Smooth muscle cell (in vitro differentiated cells): ENCODE measurements around the gene LYPD4. TPM values are rescaled to one million over a fixed set of nuclear protein-coding genes. Genes with fewer than 3 reads are reported as not detected.

ENCODE experiments used
- DNase-seq: peaks from one replicate; lab custom pipeline; 2025; ENCODE audit not compliant: unreplicated experiment; lab: John Stamatoyannopoulos, UW
- H2AFZ ChIP-seq: fragments of 200-600 bp; sonication (generic); 2 replicates; pipeline ENCODE4 v1.6.0; 2016; ENCODE audit warnings: antibody characterized with exemption, low read depth, mild to moderate bottlenecking
- H3F3A ChIP-seq: fragments of 200-600 bp; sonication (generic); 2 replicates; pipeline ENCODE4 v1.6.0; 2017; ENCODE audit warnings: antibody characterized with exemption, low read depth
- H3K27ac ChIP-seq: fragments of 200-600 bp; sonication (generic); 2 replicates; pipeline ENCODE4 v1.5.1; 2016; ENCODE audit warnings: low read depth, mild to moderate bottlenecking
- H3K27me3 ChIP-seq: fragments of 200-600 bp; sonication (generic); 2 replicates; pipeline ENCODE4 v1.6.1; 2016; ENCODE audit warnings: low read depth, mild to moderate bottlenecking
- H3K36me3 ChIP-seq: fragments of 200-600 bp; sonication (generic); 2 replicates; pipeline ENCODE4 v1.5.1; 2016; ENCODE audit warnings: low read depth
- H3K4me1 ChIP-seq: fragments of 200-600 bp; sonication (generic); 2 replicates; pipeline ENCODE4 v1.5.1; 2016; ENCODE audit warnings: low read depth
- H3K4me2 ChIP-seq: fragments of 200-600 bp; sonication (generic); 2 replicates; pipeline ENCODE4 v1.6.0; 2016; ENCODE audit warnings: mild to moderate bottlenecking
- H3K4me3 ChIP-seq: fragments of 200-600 bp; sonication (generic); 2 replicates; pipeline ENCODE4 v1.5.1; 2016; ENCODE audit warnings: mild to moderate bottlenecking
- H3K79me2 ChIP-seq: fragments of 200-600 bp; sonication (generic); 2 replicates; pipeline ENCODE4 v1.6.0; 2016; ENCODE audit warnings: low read depth, mild to moderate bottlenecking
- H3K9ac ChIP-seq: fragments of 200-600 bp; sonication (generic); 2 replicates; pipeline ENCODE4 v1.6.0; 2016; ENCODE audit warnings: low read depth
- H3K9me3 ChIP-seq: fragments of 200-600 bp; sonication (generic); replicated peaks from 2 replicates; pipeline ENCODE4 v1.5.1; 2016; ENCODE audit warnings: low read depth
- H4K20me1 ChIP-seq: fragments of 200-600 bp; sonication (generic); 2 replicates; pipeline ENCODE4 v1.6.0; 2016; ENCODE audit warnings: low read depth
- CTCF ChIP-seq: fragments of 200-600 bp; sonication (generic); IDR thresholded peaks from 2 replicates; pipeline ENCODE4 v1.5.1; 2017; ENCODE audit warnings: borderline replicate concordance, mild to moderate bottlenecking, antibody characterized with exemption; ENCODE audit not compliant: insufficient read depth, poor library complexity, severe bottlenecking
- WGBS: methylation state at CpG from one replicate; pipeline ENCODE4 v1.1.7; 2016; ENCODE audit warnings: low lambda C conversion rate; 5-methylcytosine and 5-hydroxymethylcytosine counted together
- polyA plus RNA-seq: library from polyadenylated mRNA; unstranded; fragments of >200 nt; fragmentation: Nextera tagmentation; extraction: Ambion mirVana; gene quantifications from 2 replicates; pipeline ENCODE4 v1.2.1, GENCODE V29; 2016
- total RNA-seq: library from RNA; depleted of rRNA; stranded (reverse); fragments of >200 nt; gene quantifications from 2 replicates; pipeline ENCODE4 v1.2.3, GENCODE V29; 2014

Gene LYPD4
- total and polyA plus RNA-seq, 2 experiments from 2014 or later = not detected

GRCh38 chr19:41882568-41883462 is 38.3 kb upstream of the LYPD4 start, which contains the start of gene ARHGEF1:
Gene ARHGEF1, plus strand, starts transcription at chr19:41883184. Its CDS starts 4,899 bp downstream, at chr19:41888083.
- Histone ChIP-seq H3K4me1 (no peaks in the 10 kb centered on the region), H3K27ac (no peak within 1 kb of the TSS), H3F3A (peaks cover 17% of the 10 kb centered on the region), H3K36me3 (no peaks in the 10 kb centered on the region), H3K4me2 (peak within 1 kb of the TSS; percentile 96), H3K9ac (peak within 1 kb of the TSS; percentile 12), H3K27me3 (no peaks in the 10 kb centered on the region), H2AFZ (peak within 1 kb of the TSS; percentile 51), H3K4me3 (peak within 1 kb of the TSS; percentile 83), H3K79me2 (peaks cover 23% of the 10 kb centered on the region), H4K20me1 (peaks cover 7% of the 10 kb centered on the region), H3K9me3 (no peaks in the 10 kb centered on the region)
- peak; percentile 16 for DNase-seq
- 9% methylated on average over 25 of the region's 80 CpGs for WGBS
- TF ChIP-seq CTCF = no peak

- no peak overlapping the region for H2AFZ ChIP-seq
- no peaks in the 10 kb centered on the region for H3K4me1 ChIP-seq
- no peak overlapping the region for H3K27ac ChIP-seq
- H3K4me3 ChIP-seq = no peak overlapping the region
- no peaks in the 10 kb centered on the region for H3K36me3 ChIP-seq
- no peak overlapping the region for H3K9ac ChIP-seq
- DNase-seq = no peak
- H3F3A ChIP-seq = peaks cover 13% of the 10 kb centered on the region
- no peak overlapping the region for H3K4me2 ChIP-seq
- H3K79me2 ChIP-seq = peaks cover 11% of the 10 kb centered on the region
- H3K27me3 ChIP-seq = peaks cover 3% of the 10 kb centered on the region
- TF ChIP-seq CTCF = no peak
- 84% methylated on average over 4 of the region's 5 CpGs for WGBS
- H4K20me1 ChIP-seq = no peaks in the 10 kb centered on the region
- no peaks in the 10 kb centered on the region for H3K9me3 ChIP-seq
Observed at GRCh38 chr19:41880329-41880708, 35.8 kb upstream of the LYPD4 start.

DNA sequence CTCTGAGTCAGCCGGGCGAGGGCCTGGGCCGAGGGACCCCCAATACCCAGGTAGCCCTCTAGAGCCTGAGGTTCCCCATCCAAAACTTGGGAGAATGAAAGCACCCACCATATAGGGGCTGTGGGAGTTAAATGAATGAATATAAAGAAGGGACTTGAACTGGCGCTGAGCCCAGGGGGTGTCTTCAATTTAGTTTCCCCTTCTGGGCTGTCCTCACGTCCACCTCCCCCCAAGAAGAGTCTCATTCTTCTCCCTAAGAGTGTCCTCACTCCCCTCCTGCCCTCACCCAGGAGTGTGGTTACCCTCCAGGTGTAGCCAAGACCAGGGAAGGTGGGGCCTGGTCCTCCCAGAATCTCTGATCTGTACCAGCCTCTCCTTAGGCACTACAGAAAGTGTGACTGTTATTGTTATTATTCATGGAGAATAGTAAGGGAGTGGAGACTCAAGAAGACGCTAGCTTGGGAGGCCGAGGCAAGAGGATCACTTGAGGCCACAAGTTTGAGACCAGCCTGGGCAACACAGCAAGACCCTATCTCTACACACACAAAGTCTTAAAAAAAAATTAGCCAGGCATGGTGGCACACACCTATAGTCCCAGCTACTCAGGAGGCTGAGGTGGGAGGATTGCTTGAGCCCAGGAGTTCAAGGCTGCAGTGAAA is 35.3 kb upstream of the LYPD4 start:
- Histone ChIP-seq H3K4me3 (no peak overlapping the region), H3K9ac (no peak overlapping the region), H3K9me3 (no peaks in the 10 kb centered on the region), H3K27ac (no peak overlapping the region), H3K4me2 (no peak overlapping the region), H3K27me3 (peaks cover 3% of the 10 kb centered on the region), H2AFZ (no peak overlapping the region), H3K4me1 (no peaks in the 10 kb centered on the region), H3K36me3 (no peaks in the 10 kb centered on the region), H3K79me2 (peaks cover 5% of the 10 kb centered on the region), H3F3A (peaks cover 13% of the 10 kb centered on the region), H4K20me1 (no peaks in the 10 kb centered on the region)
- no peak for TF ChIP-seq CTCF
- 84% methylated on average over 7 of the region's 7 CpGs for WGBS
- DNase-seq = no peak
